GM21367 (cell line): ENCODE data around the gene MBD6.
"Not testable (repeated sequence)": the region's sequence is repeated elsewhere in the genome, so short reads cannot be mapped to it uniquely, and the experiment has no call there.

Experiments used
- ATAC-seq: cut with Tn5 transposase; IDR thresholded peaks from one replicate; pipeline ENCODE4 v1.9.1; 2021; ENCODE audit not compliant: unreplicated experiment

The MBD6 gene

GRCh38 chr12:57548488-57548887, 25.9 kb downstream of the MBD6 start:
- ATAC-seq: no peak

- ATAC-seq: no peak
Measured at GRCh38 chr12:57549203-57549908, 26.7 kb downstream of the MBD6 start.

GRCh38 chr12:57549909-57550640, 27.5 kb downstream of the MBD6 start, which contains the start of gene KIF5A:
Gene KIF5A (plus strand): TSS chr12:57550044. CDS start chr12:57550272, 228 bp downstream.
- no peak for ATAC-seq

- no peak for ATAC-seq
Measured at GRCh38 chr12:57550641-57551549, 28.3 kb downstream of the MBD6 start.

- ATAC-seq: no peak
Measured at GRCh38 chr12:57551637-57552305, 29.1 kb downstream of the MBD6 start.

- no peak for ATAC-seq
Measured at GRCh38 chr12:57552306-57552651, 29.7 kb downstream of the MBD6 start.

GRCh38 chr12:57552835-57553313, 30.2 kb downstream of the MBD6 start:
- no peak for ATAC-seq

GRCh38 chr12:57553343-57554202, 30.9 kb downstream of the MBD6 start:
- no peak for ATAC-seq

- ATAC-seq: no peak
Measured at GRCh38 chr12:57554453-57554852, 31.8 kb downstream of the MBD6 start.

- no peak for ATAC-seq
Measured at GRCh38 chr12:57554897-57555296, 32.3 kb downstream of the MBD6 start.

GRCh38 chr12:57558864-57559263, 36.2 kb downstream of the MBD6 start:
- ATAC-seq: no peak

GRCh38 chr12:57560516-57560915, 37.9 kb downstream of the MBD6 start:
- no peak for ATAC-seq

- not testable (repeated sequence) for ATAC-seq
Measured at GRCh38 chr12:57561117-57561516, 38.5 kb downstream of the MBD6 start.

- ATAC-seq: no peak
Measured at GRCh38 chr12:57563358-57563757, 40.7 kb downstream of the MBD6 start.

GRCh38 chr12:57564178-57564740, 41.6 kb downstream of the MBD6 start:
- ATAC-seq: no peak

GRCh38 chr12:57568838-57569237, 46.2 kb downstream of the MBD6 start:
- ATAC-seq: no peak

GRCh38 chr12:57569858-57570257, 47.2 kb downstream of the MBD6 start:
- ATAC-seq: no peak

- not testable (repeated sequence) for ATAC-seq
Measured at GRCh38 chr12:57570438-57570837, 47.8 kb downstream of the MBD6 start.

- ATAC-seq: no peak
Measured at GRCh38 chr12:57571926-57572762, 49.5 kb downstream of the MBD6 start.
